Measurements from ENCODE around the gene SLC11A2.

The SLC11A2 gene

DNA sequence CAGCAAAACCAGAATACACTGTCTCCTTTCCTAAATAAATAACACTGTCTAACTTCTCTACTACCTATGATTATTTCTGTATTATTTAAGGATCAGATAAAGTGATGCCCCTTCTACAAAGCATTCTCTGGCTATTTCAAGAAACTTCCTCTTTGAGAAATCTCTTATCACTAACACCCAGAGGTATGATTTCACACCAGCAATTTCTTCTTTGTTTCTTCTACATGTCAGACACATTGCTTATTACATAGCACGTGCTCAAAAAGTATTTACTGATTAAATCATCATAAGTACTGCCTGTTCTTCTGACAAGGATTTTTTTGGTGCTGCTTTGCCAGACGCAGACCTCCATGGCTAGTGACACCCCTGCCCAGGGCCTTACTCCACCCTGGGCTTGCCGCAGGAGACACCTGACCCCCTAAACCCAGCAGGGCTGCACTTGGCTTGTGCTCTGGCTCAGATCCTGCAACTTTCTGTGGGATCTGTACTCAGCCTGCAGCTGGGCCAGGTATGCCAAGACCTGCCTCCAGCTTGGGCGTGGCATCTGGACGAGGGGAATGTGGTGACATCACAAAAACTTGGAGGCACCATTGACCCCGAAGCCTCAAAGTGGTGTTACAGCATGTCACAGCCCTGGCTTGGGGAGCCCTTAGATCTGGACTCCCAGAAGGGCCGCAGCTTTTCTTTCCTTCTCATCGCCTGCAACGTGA lies 89.2 kb downstream of the SLC11A2 start:
- DNase-seq, result no peak

GRCh38 chr12:50934981-50935807 lies 91.0 kb downstream of the SLC11A2 start:
- DNase-seq, result no peak

DNA sequence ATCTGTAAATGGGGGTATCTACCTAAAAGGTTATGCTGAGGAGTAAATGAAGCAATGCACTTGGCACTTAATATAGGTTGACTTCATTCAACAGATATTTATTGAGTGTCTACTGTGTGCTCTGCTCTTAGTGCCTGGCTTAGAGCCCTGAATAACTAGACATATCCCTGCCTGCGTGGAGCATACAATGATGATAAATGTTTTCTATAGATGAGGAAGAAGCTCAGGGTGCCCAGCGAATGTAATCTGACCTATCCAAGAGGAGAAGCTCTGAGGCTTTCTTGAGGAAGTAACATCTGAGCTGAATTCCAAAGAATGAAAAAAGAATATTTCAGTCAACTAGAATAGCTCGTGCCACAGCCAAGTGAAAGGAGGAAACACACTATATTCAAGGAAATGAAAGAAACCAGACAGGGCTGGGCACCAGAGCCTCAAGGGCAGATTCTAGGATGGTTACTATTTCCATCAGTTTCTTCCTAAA lies 91.8 kb downstream of the SLC11A2 start:
- DNase-seq, result no peak

DNA sequence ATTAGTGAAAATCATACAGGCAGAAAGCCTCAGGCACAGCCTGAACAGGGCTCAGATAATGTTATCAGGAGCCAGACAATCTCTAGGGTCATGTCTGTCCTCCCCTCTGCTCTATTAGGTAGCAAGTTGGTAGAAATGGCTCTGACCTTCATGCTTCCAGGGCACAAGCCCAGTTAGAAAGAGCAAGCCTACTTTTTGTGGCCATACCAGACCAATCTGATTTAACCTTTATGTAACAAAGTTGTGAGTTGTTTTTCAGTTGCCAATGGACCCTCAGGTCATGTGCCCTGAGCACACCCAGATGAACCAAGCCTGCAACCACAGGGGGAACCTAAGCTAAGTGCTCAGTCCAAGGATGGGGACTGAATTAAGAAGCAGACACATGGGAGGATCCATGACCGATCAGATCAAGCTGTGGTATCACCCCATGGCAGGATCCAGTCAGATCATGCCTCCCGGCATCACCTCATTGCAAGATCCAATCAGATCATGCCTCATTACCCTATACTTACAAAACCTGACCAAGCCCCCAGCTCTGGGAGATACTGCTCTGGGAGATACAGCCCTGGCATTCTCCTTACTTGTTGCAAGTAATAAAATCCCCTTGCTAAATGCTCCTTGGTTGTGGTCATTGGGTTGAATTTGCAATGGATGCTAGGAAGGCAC lies 92.6 kb downstream of the SLC11A2 start:
- DNase-seq, result peak; percentile 12

DNA sequence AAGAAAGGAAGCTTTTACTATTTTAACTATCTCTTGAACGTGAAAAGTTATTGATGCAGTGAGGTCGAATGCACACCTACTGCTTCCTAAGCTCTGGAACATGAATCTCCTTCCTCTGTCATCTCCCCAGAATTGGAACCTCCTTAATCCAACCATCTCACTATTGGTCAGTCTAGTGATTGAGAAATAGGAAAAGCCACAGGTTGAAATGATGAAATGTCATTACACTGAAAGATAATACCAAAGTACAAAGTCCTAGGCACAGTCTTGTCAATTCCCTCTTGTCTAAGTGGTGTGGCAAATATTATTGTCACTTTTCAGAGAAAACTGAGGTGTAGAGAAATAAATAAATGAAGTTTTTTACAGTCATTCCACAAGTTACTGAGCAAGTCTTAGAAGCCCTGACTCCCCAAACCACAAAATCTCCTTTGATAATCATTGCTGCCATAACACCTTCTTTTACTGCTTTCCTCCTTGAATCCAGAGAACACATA lies 93.3 kb downstream of the SLC11A2 start:
- DNase-seq, result peak; percentile 22

GRCh38 chr12:50930477-50930876 lies 95.7 kb downstream of the SLC11A2 start:
- peak; percentile 18 for DNase-seq

GRCh38 chr12:50929831-50930230 lies 96.4 kb downstream of the SLC11A2 start:
- no peak for DNase-seq

Measured in activated CD4-positive, alpha-beta T cell treated with anti-CD3 and anti-CD28 coated beads, Interleukin-2, amount 50 U/mL, for 16 hours (primary cell).